Activated naive CD4-positive, alpha-beta T cell treated with anti-CD3 and anti-CD28 coated beads, Interleukin-2, amount 10 ng/mL, durations not matched to agents 5 hours and 36 hours (primary cell): ENCODE results near the gene SETD7. TPM values are rescaled to one million over a fixed set of nuclear protein-coding genes. Genes with fewer than 3 reads are reported as not detected.

Experiments used
- total RNA-seq, 2 experiments: library from RNA; stranded (reverse); gene quantifications; one replicate each; pipeline ENCODE4 v1.2.3, GENCODE V29; 2021

Gene SETD7
- total RNA-seq: 1 to 10 TPM; 7.1 to 7.5 TPM

DNA sequence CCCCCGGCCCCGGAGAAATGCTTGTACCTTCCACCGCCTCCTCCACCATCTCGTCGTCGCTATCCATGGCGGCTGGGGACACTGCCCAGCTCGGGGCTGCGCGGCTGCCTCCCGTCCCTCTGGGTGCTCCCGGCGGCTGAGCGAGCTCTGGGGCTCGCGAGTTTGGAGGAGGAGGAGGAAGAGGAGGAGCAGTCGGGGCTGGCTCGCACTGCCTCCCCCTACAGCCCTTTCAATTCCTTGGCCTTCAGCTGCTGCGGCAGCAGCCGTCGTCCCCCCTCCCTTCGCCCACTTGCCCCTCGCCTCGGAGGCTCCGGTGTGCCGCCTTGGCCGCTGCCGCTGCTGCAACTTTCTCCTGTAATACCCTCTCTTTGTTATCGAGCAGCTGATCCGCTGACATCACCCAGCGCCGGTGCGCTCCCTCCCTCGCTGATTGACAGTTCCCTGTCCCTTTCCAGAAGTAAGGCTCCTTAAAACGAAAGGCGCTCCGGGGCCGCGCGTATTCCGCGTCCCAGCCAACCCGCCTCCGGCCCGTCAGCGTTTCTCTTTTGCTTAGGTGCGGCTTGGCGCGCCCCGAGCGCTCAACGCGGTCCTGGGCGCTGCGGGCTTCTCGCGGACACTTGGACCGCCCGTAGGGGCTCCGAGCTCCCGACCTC is at the start of gene SETD7:
SETD7 (minus strand) TSS at position 149 of the 653 bp plus-strand sequence; CDS start at position 67, 82 bp downstream.

GRCh38 chr4:139454111-139455045 is 101.6 kb downstream of the SETD7 start, which contains the start of gene RAB33B:
Gene RAB33B (plus strand): TSS chr4:139454121. CDS start chr4:139454196, 75 bp downstream.

Other genes with a start within 250 kb of the SETD7 start
- 1 to 10 TPM; 7.3 to 8.0 TPM for gene RAB33B, start 102.1 kb downstream of the SETD7 start, total RNA-seq
- 10 to 100 TPM; 10.3 to 15.4 TPM for gene MGST2, start 109.6 kb upstream of the SETD7 start, total RNA-seq